NCI-H748 (cell line): ENCODE data around the gene KLHL29.

Experiments used
- DNase-seq: peaks from one replicate; lab custom pipeline; 2025; ENCODE audit not compliant: unreplicated experiment; lab: John Stamatoyannopoulos, UW

Gene KLHL29

DNA sequence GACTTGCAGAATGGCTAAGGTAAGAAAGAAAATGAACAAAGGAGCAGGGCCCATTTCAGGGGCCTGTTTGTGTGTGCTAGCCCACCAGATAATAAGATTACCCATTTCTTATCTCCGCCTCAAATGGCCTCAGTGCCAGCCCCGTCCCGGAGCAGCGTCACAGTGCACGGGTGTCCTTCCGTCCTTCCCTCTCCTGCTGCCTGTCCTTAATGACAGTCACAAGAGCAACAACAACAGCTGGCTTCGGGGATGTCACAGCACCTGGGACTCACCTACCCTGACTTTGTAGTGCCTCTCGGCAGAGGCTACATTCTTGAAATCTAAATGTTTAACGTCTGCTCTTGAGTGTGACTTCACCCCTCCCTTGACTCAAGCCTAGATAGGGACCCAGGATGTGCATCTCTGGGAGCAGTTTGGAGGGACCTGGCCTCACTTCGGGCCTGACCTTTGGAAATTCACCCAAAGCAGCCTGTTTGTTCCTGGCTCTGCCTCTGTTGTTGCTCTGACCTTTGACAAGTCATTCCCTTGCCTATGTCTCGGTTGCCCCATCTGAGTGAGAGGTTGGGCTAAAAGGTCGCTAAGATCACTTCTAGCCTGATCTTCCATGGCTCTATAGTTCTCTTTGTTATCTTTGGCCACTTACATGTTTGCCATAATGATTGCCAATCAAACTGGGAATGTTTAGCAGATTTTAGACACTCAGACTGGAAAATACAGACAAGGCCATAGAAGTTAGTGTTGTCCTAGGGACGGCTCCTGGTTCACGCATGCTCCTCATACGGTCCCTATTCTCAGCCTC, 122.5 kb downstream of the KLHL29 start:
- DNase-seq: no peak

GRCh38 chr2:23508066-23508390, 123.0 kb downstream of the KLHL29 start:
- no peak for DNase-seq

- DNase-seq: no peak
These were observed 124.1 kb downstream of the KLHL29 start for GRCh38 chr2:23509103-23509502.

- DNase-seq: no peak
These were observed 124.8 kb downstream of the KLHL29 start for GRCh38 chr2:23509596-23510292.

DNA sequence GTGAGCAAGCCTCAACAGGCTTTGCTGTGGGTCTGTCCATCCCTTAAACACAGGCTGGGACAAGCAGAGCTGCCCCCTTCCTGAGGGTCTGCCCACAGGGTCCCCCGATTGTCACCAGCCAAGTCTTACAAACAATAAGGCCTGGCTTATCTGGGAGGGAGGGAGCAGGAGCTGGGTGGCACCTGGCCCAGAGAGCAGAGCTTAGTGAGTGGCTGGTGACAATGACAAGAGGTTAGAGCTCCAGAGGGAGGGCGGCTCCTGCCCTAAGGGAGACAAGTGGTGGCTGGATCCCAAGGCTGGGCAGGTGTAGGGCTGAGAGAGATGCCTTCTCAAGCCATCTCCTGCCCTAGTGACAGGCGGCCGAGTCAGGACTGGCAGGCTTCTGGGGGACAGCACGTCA, 125.5 kb downstream of the KLHL29 start:
- no peak for DNase-seq

- no peak for DNase-seq
These were observed 127.8 kb downstream of the KLHL29 start for GRCh38 chr2:23512778-23513177.

DNA sequence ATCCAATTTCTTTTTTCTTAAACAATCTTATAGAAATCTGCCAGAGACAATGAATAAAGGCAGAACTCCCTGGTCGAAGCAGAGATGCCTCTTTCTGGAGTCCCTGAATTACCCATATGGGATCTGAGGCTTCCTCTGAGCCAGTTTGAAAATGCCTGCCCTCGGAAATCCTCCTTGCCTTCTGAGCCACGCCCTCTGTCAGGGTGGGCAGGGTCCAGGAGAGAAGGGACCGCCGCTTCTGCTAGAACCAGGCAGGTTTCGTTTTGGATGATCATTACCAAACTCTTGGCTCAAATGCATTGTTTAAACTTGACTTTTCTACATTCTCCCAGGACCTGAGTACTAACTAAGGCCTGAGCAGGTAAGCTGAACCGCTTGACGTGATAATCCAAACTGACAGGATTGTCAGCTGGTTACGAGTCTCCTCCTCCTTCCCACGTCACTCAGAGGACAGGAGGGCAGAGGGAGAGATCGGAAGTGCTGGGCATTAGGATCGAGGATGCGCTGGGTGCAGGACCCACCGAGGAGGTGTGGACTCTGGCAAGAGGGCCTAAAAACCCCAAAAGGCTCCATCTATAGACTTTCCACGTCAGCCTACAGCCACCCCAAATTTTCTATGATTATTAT, 128.4 kb downstream of the KLHL29 start:
- DNase-seq: no peak

DNA sequence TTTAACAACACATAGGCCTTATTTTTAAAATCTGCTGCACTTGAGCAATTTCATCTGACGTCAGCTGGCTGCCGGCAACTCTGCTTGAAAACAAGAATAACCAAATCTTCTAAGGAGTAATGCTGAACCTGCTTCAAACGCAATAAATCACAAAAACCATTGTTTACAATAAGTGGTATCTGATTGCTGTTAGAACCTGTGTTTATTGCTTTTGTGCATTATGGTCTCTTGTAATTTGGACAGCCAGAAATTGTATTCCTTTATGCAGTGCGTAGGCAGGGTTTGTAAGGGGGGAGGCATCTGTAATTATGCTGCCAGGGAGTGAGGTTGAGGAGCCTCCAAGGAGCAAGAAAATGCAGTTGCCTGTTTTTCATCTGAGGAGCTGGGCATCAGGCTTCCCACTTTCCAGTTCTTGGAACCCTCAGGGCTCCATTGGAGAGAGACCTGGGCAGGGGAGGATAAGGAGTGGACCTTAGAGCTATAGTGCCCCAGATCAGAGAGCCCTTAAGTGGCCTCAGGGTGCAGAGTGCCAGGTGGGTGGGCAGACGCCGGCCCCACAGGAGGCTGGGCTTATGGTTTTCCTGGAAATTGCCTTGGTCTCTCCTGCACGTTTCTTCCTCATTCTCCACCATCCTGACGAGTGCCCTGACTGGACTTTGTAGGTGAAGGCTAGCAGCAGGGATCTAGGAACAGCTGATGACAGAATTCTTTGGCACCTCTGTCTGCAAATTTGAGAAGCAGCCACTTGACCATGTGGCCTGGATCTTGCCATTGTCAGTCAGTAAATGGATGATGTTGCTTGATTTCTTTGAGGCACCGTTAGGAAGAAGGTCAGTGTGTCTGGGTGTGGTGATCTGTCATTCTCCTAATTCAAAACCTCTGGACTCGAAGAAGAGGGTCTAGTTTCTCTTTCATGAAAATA, 129.2 kb downstream of the KLHL29 start:
- DNase-seq: no peak

DNA sequence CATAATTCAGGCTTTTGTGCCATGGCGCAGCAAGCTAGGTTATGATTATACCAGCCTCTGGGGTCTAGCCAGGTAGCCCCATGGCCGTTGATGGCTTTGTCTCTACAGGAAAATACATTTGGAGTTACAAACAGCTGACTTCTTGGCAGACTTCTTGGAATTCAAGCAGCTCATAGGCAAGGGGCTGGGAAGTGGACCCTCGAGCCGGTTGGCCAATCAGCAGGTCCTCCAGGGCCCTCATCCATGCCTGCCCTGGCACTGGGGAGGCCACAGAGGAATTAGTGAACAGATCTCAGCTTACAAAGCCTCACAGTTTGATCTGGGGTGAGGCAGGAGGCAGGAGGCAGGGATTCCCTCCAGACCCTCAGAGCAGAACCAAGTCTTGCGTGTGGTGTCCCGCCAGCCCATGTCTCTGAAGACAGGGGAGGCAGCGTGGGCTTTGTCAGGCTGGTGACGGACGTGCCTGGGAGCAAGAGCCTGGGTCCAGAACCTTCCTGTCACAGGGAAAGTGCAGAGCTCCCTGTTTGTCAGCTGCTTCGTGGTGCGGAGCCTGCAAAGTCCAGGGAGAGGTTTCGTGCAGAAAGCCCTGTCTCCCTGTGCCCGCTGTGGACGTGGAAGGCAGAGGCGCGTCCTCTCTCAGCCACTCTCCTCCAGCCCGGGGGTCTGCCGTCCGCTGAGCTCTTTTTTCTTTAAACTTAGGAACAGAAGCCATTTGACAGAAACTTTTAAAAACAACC, 131.7 kb downstream of the KLHL29 start:
- no peak for DNase-seq

DNA sequence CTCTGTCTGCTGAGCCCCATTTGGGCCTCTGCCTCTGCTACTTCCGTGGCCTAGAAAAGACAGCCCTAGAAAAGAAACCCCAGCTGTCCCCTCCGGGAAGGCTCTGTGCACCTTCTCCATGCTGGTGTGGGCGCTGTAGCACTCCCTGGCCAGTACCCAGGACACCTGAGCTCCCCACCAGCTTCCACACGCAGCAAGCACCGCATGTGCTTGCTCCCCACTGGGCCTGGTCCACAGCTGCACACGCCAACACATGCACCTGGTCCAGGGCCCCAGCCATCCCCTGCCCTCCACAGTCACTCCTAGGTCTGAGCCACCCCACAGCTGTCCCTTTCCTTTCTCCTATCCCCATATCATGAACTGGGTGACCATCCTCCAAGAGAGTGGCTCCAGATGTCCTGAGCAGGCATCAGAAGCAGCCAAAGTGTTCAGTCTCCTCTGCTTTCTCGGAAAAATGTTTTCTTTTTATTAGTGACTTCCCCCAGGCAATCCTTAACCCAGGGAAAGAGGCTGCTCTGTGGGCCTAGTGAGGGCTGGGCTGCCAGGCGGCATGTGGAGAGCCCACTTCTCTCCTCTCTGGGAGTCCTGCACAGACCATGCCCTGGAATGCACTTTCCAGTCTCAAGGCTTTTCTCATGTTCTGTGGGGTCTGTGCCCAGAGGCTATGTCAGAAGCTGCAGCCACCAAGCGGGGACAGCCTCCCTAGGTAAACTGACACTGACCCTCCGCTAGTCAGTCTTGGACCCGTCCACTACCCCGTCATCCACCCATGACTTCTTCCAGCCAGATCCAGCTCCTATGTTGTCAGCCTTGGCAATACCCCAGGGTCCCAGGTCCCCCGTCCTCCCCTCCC, 133.7 kb downstream of the KLHL29 start:
- no peak for DNase-seq

GRCh38 chr2:23519334-23519651, 134.3 kb downstream of the KLHL29 start:
- no peak for DNase-seq

GRCh38 chr2:23520256-23520655, 135.3 kb downstream of the KLHL29 start:
- DNase-seq: no peak

DNA sequence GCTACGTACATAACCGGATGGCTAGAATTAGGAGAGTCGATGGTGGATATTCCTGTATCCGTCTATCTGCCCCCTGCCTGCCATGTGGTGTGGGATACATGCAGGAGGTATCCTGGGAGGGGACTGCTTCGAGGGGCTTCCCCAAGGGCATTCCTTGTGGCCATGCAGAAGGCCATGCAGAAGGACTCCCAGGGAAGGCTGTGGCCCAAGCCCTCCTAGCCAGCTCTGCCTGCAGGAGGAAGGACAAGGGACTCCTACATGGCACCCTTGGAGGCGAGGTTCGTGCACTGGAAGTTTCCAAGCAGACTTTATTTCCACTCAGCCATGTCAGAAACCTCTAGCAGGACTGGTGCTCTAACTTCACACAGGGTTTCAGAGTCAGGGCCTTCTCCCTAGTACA, 136.1 kb downstream of the KLHL29 start:
- DNase-seq: no peak

- no peak for DNase-seq
These were observed 137.9 kb downstream of the KLHL29 start for GRCh38 chr2:23522726-23523372.

GRCh38 chr2:23523373-23524260, 138.6 kb downstream of the KLHL29 start:
- no peak for DNase-seq

DNA sequence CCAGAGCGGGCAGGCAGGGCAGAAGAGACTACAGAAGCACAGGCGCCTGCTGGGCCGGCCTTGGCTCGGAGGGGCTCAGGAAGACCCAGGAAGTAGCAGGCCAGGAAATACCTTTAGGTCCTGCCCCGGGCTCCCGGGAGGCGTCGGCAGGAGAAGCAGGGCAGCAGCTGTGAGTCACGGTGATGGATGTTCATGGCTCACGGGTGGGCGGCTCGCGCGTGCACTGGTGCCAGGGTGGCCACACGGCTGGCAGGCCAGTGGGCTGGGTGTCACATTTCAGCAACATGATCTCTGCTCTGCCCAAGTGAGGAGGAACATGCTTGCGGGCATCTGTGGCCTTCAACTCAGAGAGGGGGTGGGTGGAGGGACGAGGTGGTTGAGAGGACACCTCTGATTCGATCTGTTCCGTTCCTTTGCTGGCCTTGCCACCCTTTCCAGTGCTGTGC, 139.3 kb downstream of the KLHL29 start:
- no peak for DNase-seq

DNA sequence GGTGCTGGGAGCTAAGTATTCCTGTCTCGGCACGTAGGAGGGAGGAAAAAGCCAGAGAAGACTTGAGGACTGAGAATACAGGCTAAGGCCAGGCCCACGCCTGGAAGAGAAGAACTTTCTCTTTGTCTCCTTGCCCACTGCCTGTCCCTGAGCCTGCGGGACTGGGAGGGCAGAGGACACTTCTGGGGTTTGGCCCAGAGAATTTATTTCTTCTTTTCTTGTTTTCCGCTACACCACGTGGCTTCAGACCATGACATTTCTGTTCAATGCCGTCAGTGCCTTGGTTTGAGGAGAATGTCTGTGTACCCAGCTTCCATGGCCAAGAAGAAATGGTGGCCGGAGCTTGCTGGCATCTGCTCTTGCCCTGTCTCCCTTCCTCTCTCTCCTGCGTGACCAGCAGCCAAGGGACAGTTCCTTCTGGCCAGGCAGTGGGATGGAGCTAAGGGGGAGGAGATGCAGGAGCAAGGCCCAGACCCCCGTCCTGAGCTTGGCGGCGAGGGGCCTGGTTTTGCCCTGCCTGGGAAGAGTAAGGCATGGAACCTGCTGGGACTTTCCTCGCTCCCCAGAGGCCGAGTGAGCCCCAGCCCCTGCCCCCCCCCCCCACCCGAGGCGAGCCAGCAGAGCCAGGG, 140.3 kb downstream of the KLHL29 start:
- no peak for DNase-seq

GRCh38 chr2:23526114-23526513, 141.1 kb downstream of the KLHL29 start:
- no peak for DNase-seq
